ENCODE results near the gene FGF14.

Gene FGF14

GRCh38 chr13:102401265-102401664, 583 bp downstream of the FGF14 start:
- TF ChIP-seq CTCF (conservative IDR thresholded peaks at IDR 0.05) (no peak), ZFX (IDR thresholded peaks at IDR 0.05) (no peak)

GRCh38 chr13:102400675-102401145, 1.1 kb downstream of the FGF14 start:
- TF ChIP-seq ZFX (IDR thresholded peaks at IDR 0.05) (no peak), CTCF (conservative IDR thresholded peaks at IDR 0.05) (no peak)
- H3K27ac ChIP-seq, result no peak overlapping the region

More at GRCh38 chr13:102401265-102401664, 583 bp downstream of the FGF14 start:
- no peak overlapping the region for H3K27ac ChIP-seq

- TF ChIP-seq CTCF (conservative IDR thresholded peaks at IDR 0.05), result no peak
- no peak for TF ChIP-seq ZFX (IDR thresholded peaks at IDR 0.05)
These were observed 1.8 kb downstream of the FGF14 start for GRCh38 chr13:102399791-102400674.

GRCh38 chr13:102395939-102396338, 5.9 kb downstream of the FGF14 start:
- no peak for TF ChIP-seq CTCF (conservative IDR thresholded peaks at IDR 0.05)
- TF ChIP-seq ZFX (IDR thresholded peaks at IDR 0.05), result no peak
- no peak overlapping the region for H3K27ac ChIP-seq

More at GRCh38 chr13:102399791-102400674, 1.8 kb downstream of the FGF14 start:
- no peak overlapping the region for H3K27ac ChIP-seq

GRCh38 chr13:102395174-102395573, 6.7 kb downstream of the FGF14 start:
- H3K27ac ChIP-seq, result no peak overlapping the region

GRCh38 chr13:102394158-102395053, 7.4 kb downstream of the FGF14 start:
- TF ChIP-seq ZFX (IDR thresholded peaks at IDR 0.05) (no peak), CTCF (conservative IDR thresholded peaks at IDR 0.05) (no peak)
- H3K27ac ChIP-seq, result no peak overlapping the region

More at GRCh38 chr13:102395174-102395573, 6.7 kb downstream of the FGF14 start:
- TF ChIP-seq ZFX (IDR thresholded peaks at IDR 0.05), result no peak
- no peak for TF ChIP-seq CTCF (conservative IDR thresholded peaks at IDR 0.05)

All from C4-2B (cell line).